Activated naive CD4-positive, alpha-beta T cell treated with anti-CD3 and anti-CD28 coated beads for 36 hours (primary cell): ENCODE measurements around the gene SLC38A8. TPM values are rescaled to one million over a fixed set of nuclear protein-coding genes. Genes with fewer than 3 reads are reported as not detected.
A peak's percentile ranks its signal among the peaks of the same experiment; 100 is the strongest.

Experiments
- CTCF ChIA-PET: fragments of 350-600 bp; sonication (Branson Sonifier 250); formaldehyde crosslinking; loops from one replicate; lab custom pipeline; 2021; ENCODE audit warnings: antibody characterized with exemption; lab: Charles Lee
- DNase-seq: peaks from one replicate; pipeline ENCODE4 v3.0.0-alpha.2; 2020
- H3K27ac Mint-ChIP-seq: one replicate; pipeline ENCODE4 v1.8.0; 2021; ENCODE audit warnings: mild to moderate bottlenecking, mixed read lengths
- H3K27me3 Mint-ChIP-seq: one replicate; pipeline ENCODE4 v1.8.0; 2021; ENCODE audit warnings: low read depth, mixed read lengths
- H3K36me3 Mint-ChIP-seq: one replicate; pipeline ENCODE4 v1.8.0; 2021; ENCODE audit warnings: low read depth, mixed read lengths
- H3K4me1 Mint-ChIP-seq: one replicate; pipeline ENCODE4 v1.8.0; 2021; ENCODE audit warnings: low read depth, mixed read lengths
- H3K4me3 Mint-ChIP-seq: one replicate; pipeline ENCODE4 v1.8.0; 2021; ENCODE audit warnings: mild to moderate bottlenecking, moderate library complexity, mixed read lengths
- H3K9me3 Mint-ChIP-seq: one replicate; pipeline ENCODE4 v1.8.0; 2021; ENCODE audit warnings: mixed read lengths
- intact Hi-C: fragments of 100-400 bp; cut with micrococcal nuclease; formaldehyde crosslinking; loops from one replicate; pipeline ENCODE4 v1.15.1; 2023
- total RNA-seq, 2 experiments: library from RNA; stranded (reverse); gene quantifications; one replicate each; pipeline ENCODE4 v1.2.3, GENCODE V29; 2021

Gene SLC38A8
- total RNA-seq, 2 experiments from 2014 or later, result not detected

DNA sequence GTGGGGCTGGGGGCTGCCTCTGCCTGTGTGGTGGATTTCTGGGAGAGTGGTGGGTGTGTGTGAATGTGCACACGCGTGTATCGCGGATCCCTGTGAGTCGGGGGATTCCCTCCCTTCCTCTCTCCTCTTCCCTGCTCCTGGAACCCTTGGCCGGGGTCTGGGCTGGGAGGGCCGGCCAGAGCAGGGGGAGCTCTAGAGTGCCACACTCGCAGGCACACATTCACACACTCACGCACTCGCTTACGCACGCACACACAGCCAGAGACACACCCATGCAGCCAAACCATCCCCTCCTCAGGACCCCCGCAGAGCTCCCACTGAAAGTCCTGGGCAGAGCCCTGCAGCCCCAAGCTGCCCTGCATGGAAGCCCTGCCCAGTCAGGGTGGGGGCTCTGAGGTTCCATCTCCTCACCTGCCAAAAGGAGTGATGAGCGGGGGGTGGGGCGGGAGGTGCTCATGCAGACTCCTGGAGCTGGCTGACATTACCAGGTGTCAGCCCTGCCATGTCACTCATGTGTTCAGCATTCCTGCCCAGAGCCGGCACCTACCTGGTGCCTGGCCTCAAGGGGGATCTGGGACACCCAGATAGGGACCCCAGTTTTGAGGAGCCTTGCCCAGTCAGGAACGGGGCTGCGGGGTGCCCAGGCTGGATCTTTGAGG lies 72.7 kb downstream of the SLC38A8 start:
- intact Hi-C loops, result no loop called here
- Mint-ChIP-seq H3K9me3 (no peaks in the 10 kb centered on the region), H3K4me1 (peaks cover 2% of the 10 kb centered on the region), H3K27me3 (peaks cover 16% of the 10 kb centered on the region), H3K36me3 (no peaks in the 10 kb centered on the region), H3K4me3 (no peak overlapping the region), H3K27ac (no peak overlapping the region)
- CTCF ChIA-PET, result no interaction called here
- no peak for DNase-seq

DNA sequence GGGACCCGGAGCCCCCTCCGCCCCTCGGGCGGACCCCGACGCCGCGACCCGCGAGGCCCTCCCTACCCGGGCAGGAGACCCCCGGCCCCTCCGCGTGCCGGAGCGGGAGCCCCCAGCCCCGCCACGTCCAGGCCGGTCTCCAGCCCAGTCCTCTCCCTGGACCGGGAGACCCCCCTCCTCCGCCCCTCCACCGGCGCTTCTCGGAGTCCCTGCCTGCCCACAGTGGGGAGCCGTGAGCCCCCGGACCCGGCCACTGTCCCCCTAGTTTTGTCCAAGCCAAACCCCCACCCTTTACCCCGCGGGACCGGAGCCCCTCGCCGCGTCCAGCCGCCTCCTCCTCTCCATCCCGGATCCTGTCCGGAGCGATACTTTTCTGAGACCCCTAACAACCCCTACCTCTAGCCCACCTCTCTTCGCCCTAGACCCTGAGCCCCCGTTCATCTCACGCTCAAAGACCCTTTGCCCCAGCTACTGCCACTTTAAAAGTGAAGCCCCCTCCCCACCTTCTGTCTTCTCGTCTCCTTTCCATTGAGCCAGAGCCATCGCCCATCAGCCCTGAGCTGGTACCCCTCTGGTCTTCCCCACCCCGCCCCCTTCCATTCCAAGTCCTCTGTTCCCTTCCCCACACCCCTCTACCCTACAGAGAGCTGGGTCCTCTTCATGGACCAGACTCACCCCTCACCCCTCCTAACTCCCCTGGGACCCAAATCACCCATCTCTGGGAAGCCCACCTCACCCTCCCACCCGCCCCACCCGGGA lies 73.5 kb downstream of the SLC38A8 start:
- Mint-ChIP-seq H3K4me3 (peak overlapping the region; percentile 18), H3K4me1 (peaks cover 2% of the 10 kb centered on the region), H3K9me3 (no peaks in the 10 kb centered on the region), H3K27ac (no peak overlapping the region), H3K36me3 (no peaks in the 10 kb centered on the region), H3K27me3 (peaks cover 14% of the 10 kb centered on the region)
- CTCF ChIA-PET, result no interaction called here
- intact Hi-C loops, result no loop called here
- DNase-seq, result no peak

DNA sequence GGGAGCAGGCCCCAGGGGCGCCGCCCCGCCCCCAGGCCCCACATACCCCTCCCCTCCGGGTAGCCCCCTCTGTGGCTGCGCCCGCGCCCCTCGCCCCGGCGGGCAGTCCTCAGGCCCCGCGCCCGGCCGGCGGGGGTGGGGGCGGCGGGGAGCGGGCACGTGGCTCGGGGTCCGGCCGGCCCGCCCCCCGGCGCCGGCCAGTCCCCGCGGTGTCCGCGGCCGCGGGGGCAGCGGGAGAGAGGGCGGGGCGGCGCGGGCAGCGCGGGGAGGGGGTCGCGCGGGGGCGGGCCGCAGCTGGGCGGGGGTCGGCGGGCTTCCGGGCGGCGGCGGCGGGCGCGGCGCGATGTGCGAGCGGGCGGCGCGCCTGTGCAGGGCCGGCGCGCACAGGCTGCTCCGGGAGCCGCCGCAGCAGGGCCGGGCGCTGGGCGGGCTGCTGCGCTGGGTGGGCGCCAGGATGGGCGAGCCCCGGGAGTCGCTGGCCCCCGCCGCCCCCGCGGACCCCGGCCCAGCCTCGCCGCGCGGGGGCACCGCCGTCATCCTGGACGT lies 74.2 kb downstream of the SLC38A8 start:
- CTCF ChIA-PET, result no interaction called here
- peaks cover 2% of the 10 kb centered on the region for H3K4me1 Mint-ChIP-seq
- no peaks in the 10 kb centered on the region for H3K36me3 Mint-ChIP-seq
- H3K9me3 Mint-ChIP-seq, result no peaks in the 10 kb centered on the region
- H3K27ac Mint-ChIP-seq, result no peak overlapping the region
- intact Hi-C loops, result no loop called here
- DNase-seq, result no peak
- H3K4me3 Mint-ChIP-seq, result no peak overlapping the region
- peaks cover 14% of the 10 kb centered on the region for H3K27me3 Mint-ChIP-seq

DNA sequence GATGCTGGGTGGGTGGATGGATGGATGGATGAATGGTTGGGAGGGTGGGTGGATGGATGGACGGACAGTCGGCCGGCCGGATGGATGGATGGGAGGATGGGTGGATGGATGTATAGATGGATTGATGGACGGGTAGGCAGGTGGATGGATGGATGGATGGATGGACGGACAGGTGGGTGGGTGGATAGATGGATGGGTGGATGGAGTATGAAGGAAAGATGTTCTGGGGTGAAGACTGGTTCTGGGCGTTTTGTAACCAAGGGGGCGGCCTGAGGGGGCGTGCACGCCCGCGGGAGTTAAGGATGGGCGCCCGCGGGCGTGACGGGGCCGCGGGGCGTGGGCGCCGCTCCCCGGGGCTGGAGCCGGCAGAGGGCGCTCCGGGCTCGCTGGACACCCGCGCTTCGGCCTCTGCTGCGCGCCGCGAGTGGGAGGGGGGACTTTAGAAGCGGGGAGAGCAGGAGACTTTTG lies 74.7 kb downstream of the SLC38A8 start, which contains the start of gene NECAB2:
Gene NECAB2, plus strand, starts transcription at position 407 of the 468 bp plus-strand sequence. CDS start 405 bp downstream, outside the sequence.
- Mint-ChIP-seq H3K4me3 (no peak within 1 kb of the TSS), H3K27ac (no peak within 1 kb of the TSS), H3K4me1 (peaks cover 2% of the 10 kb centered on the region), H3K36me3 (no peaks in the 10 kb centered on the region), H3K27me3 (peaks cover 14% of the 10 kb centered on the region), H3K9me3 (no peaks in the 10 kb centered on the region)
- CTCF ChIA-PET, result no interaction called here
- DNase-seq, result peak; percentile 24
- intact Hi-C loops, result no loop called here

DNA sequence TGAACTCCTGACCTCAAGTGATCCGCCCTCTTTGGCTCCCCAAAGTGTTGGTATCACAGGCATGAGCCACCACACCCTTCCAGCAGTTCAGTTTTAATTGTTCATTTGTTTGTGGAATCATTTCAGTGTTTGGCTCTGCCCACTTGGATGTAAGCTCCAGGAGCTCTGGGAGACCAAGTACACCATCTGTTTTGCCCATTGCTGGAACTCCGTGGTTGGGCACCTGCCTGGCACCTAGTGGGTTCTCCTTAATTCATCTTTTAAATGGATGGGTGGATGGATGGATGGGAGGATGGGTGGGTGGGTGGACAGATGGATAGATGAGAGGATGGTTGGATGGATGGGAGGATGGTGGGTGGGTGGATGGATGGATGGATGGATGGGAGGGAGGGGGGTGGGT lies 75.5 kb downstream of the SLC38A8 start:
- no peak overlapping the region for H3K27ac Mint-ChIP-seq
- intact Hi-C loops, result no loop called here
- H3K4me3 Mint-ChIP-seq, result no peak overlapping the region
- no peak for DNase-seq
- no peaks in the 10 kb centered on the region for H3K9me3 Mint-ChIP-seq
- H3K36me3 Mint-ChIP-seq, result no peaks in the 10 kb centered on the region
- peaks cover 2% of the 10 kb centered on the region for H3K4me1 Mint-ChIP-seq
- H3K27me3 Mint-ChIP-seq, result peaks cover 14% of the 10 kb centered on the region
- CTCF ChIA-PET, result interaction anchor here (1.0 kb wide), 1 partner anchor 9 kb away, joined by 3 read pairs; no protein-coding TSS in a partner anchor

DNA sequence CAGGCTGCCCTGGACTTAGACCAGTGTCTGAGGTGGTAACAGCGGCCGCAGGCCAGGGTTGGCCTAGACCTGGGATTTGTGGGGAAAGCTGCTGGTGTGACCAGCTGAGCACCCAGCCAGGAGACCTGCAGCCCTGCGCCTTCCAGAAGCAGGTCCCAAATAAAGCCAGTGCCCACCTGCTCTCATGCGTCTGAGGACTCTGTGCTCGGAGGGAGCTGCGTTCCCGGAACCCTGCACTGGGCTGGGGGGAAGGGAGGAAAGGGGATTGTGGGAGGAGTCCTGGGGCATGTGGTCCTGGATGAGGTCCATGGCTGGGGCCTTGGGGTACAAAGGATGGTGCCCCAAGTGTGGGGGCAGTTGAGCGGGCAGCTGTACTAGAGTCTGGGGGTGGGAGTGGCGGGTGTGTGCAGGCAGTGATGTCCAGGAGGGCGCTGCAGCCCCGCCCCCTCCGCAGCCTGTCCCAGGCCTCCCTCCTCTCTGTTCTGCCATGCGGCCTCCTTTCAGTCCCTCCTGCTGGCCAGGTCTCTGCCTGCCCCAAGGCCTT lies 76.4 kb downstream of the SLC38A8 start:
- Mint-ChIP-seq H3K27ac (no peak overlapping the region), H3K4me1 (peaks cover 2% of the 10 kb centered on the region), H3K27me3 (peaks cover 14% of the 10 kb centered on the region), H3K4me3 (no peak overlapping the region), H3K9me3 (no peaks in the 10 kb centered on the region), H3K36me3 (no peaks in the 10 kb centered on the region)
- no peak for DNase-seq
- intact Hi-C loops, result no loop called here
- CTCF ChIA-PET, result interaction anchor here (1.0 to 1.1 kb wide), 2 partner anchors 9 to 100 kb away, joined by 3 read pairs; no protein-coding TSS in a partner anchor

- Mint-ChIP-seq H3K9me3 (no peaks in the 10 kb centered on the region), H3K36me3 (no peaks in the 10 kb centered on the region), H3K27ac (no peak overlapping the region), H3K27me3 (peaks cover 14% of the 10 kb centered on the region), H3K4me1 (peaks cover 2% of the 10 kb centered on the region), H3K4me3 (no peak overlapping the region)
- CTCF ChIA-PET, result interaction anchor here (1.0 to 1.1 kb wide), 2 partner anchors 8 to 100 kb away, joined by 3 read pairs; no protein-coding TSS in a partner anchor
- DNase-seq, result no peak
- intact Hi-C loops, result no loop called here
Measured at GRCh38 chr16:83965444-83966152, 77.0 kb downstream of the SLC38A8 start.

- no peak overlapping the region for H3K4me3 Mint-ChIP-seq
- H3K4me1 Mint-ChIP-seq, result peaks cover 2% of the 10 kb centered on the region
- peaks cover 11% of the 10 kb centered on the region for H3K27me3 Mint-ChIP-seq
- no peaks in the 10 kb centered on the region for H3K36me3 Mint-ChIP-seq
- no peaks in the 10 kb centered on the region for H3K9me3 Mint-ChIP-seq
- CTCF ChIA-PET, result no interaction called here
- intact Hi-C loops, result no loop called here
- DNase-seq, result no peak
- no peak overlapping the region for H3K27ac Mint-ChIP-seq
Measured at GRCh38 chr16:83964684-83965443, 77.7 kb downstream of the SLC38A8 start.

- CTCF ChIA-PET, result interaction anchor here (0.9 kb wide), 1 partner anchor 98 kb away, joined by 3 read pairs; no protein-coding TSS in a partner anchor
- DNase-seq, result no peak
- Mint-ChIP-seq H3K36me3 (no peaks in the 10 kb centered on the region), H3K4me1 (no peaks in the 10 kb centered on the region), H3K27me3 (peaks cover 3% of the 10 kb centered on the region), H3K4me3 (no peak overlapping the region), H3K27ac (no peak overlapping the region), H3K9me3 (no peaks in the 10 kb centered on the region)
- intact Hi-C loops, result no loop called here
Measured at GRCh38 chr16:83963277-83964119, 79.1 kb downstream of the SLC38A8 start.

- peaks cover 2% of the 10 kb centered on the region for H3K27me3 Mint-ChIP-seq
- DNase-seq, result no peak
- intact Hi-C loops, result no loop called here
- H3K9me3 Mint-ChIP-seq, result no peaks in the 10 kb centered on the region
- CTCF ChIA-PET, result interaction anchor here (0.6 to 0.8 kb wide), 2 partner anchors 100 to 747 kb away, joined by 3 to 4 read pairs; no protein-coding TSS in a partner anchor
- no peaks in the 10 kb centered on the region for H3K4me1 Mint-ChIP-seq
- no peaks in the 10 kb centered on the region for H3K36me3 Mint-ChIP-seq
- H3K27ac Mint-ChIP-seq, result no peak overlapping the region
- no peak overlapping the region for H3K4me3 Mint-ChIP-seq
Measured at GRCh38 chr16:83961591-83961990, 81.0 kb downstream of the SLC38A8 start.
